ENCODE data around the gene CEP85.

DNA sequence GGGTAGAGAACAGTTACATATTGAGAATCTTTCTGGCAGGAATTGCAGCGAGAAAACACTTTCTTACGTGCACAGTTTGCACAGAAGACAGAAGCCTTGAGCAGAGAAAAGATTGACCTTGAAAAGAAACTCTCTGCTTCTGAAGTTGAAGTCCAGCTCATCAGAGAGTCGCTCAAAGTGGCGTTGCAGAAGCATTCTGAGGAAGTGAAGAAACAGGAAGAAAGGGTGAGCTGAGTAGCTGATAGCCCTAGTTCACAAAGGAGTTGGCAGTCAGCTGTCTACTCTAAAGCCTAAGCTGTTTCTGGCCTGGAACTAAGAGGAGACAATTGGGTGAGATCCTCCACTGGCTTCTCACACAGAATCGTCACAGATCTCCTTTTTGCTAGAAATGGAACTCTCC, 25.6 kb downstream of the CEP85 start:
- TF ChIP-seq, protein P1, sequence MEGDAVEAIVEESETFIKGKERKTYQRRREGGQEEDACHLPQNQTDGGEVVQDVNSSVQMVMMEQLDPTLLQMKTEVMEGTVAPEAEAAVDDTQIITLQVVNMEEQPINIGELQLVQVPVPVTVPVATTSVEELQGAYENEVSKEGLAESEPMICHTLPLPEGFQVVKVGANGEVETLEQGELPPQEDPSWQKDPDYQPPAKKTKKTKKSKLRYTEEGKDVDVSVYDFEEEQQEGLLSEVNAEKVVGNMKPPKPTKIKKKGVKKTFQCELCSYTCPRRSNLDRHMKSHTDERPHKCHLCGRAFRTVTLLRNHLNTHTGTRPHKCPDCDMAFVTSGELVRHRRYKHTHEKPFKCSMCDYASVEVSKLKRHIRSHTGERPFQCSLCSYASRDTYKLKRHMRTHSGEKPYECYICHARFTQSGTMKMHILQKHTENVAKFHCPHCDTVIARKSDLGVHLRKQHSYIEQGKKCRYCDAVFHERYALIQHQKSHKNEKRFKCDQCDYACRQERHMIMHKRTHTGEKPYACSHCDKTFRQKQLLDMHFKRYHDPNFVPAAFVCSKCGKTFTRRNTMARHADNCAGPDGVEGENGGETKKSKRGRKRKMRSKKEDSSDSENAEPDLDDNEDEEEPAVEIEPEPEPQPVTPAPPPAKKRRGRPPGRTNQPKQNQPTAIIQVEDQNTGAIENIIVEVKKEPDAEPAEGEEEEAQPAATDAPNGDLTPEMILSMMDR (conservative IDR thresholded peaks at IDR 0.05 in 1 of 2, IDR thresholded peaks at IDR 0.05 in 1 of 2; ENCODE audit: extremely low read depth in 1 of 2, insufficient read depth in 1 of 2, low read depth in 1 of 2, low read length in 2 of 2), result no peak
- no peak for TF ChIP-seq EZH2 (IDR thresholded peaks at IDR 0.05; ENCODE audit: borderline replicate concordance, low read length)

Measured in mammary epithelial cell (primary cell).